ENCODE data around the gene DUS1L. TPM values are rescaled to one million over a fixed set of nuclear protein-coding genes. Genes with fewer than 3 reads are reported as not detected.

DUS1L gene
- total RNA-seq, 1 experiment from 2014 or later, result 129 TPM

- Mint-ChIP-seq H3K27me3 (ENCODE audit: insufficient read depth, unreplicated experiment) (no peaks in the 10 kb centered on the region), H3K36me3 (ENCODE audit: insufficient read depth, unreplicated experiment) (peaks cover 62% of the 10 kb centered on the region), H3K4me1 (ENCODE audit: low read depth, unreplicated experiment) (no peaks in the 10 kb centered on the region), H3K27ac (ENCODE audit: unreplicated experiment) (no peak overlapping the region), H3K9me3 (ENCODE audit: unreplicated experiment) (no peaks in the 10 kb centered on the region), H3K4me3 (ENCODE audit: unreplicated experiment) (no peak overlapping the region)
- ChIA-PET CTCF (no interaction called here), POLR2A (no interaction called here)
- BruUV-seq (replicated peaks), result no TSS peak
- DNase-seq, result no peak
- no peak overlapping the region for H3K4me3 ChIP-seq (ENCODE audit: low read depth, low read length)
- no peaks in the 10 kb centered on the region; the same call in 1 of the 2 replicates for H3K36me3 ChIP-seq (ENCODE audit: control insufficient read depth, insufficient read depth, low read length)
- H3K9me3 ChIP-seq, result no peaks in the 10 kb centered on the region
- no peaks in the 10 kb centered on the region for H3K27me3 ChIP-seq (replicated peaks; ENCODE audit: control insufficient read depth, insufficient read depth, low read length)
- no peak for TF ChIP-seq CTCF (IDR thresholded peaks at IDR 0.05; ENCODE audit: insufficient read depth in 1 of 2, low read depth in 1 of 2, low read length in 1 of 2, severe bottlenecking in 1 of 2, unreplicated experiment in 1 of 2)
- intact Hi-C loops (cut with micrococcal nuclease; ENCODE audit: unreplicated experiment), result no loop called here
- peaks cover 9% of the 10 kb centered on the region for H3K4me1 ChIP-seq
Observed at GRCh38 chr17:82018152-82018988, 47.2 kb downstream of the DUS1L start.

GRCh38 chr17:82017612-82018151 lies 47.9 kb downstream of the DUS1L start:
- no peaks in the 10 kb centered on the region for H3K4me1 Mint-ChIP-seq (ENCODE audit: low read depth, unreplicated experiment)
- H3K4me1 ChIP-seq, result peaks cover 11% of the 10 kb centered on the region
- H3K4me3 ChIP-seq (ENCODE audit: low read depth, low read length), result no peak overlapping the region
- POLR2A ChIA-PET, result no interaction called here
- BruUV-seq (replicated peaks), result no TSS peak
- no peaks in the 10 kb centered on the region; the same call in 1 of the 2 replicates for H3K36me3 ChIP-seq (ENCODE audit: control insufficient read depth, insufficient read depth, low read length)
- no peak overlapping the region for H3K27ac Mint-ChIP-seq (ENCODE audit: unreplicated experiment)
- intact Hi-C loops (cut with micrococcal nuclease; ENCODE audit: unreplicated experiment), result no loop called here
- H3K27me3 Mint-ChIP-seq (ENCODE audit: insufficient read depth, unreplicated experiment), result no peaks in the 10 kb centered on the region
- CTCF ChIA-PET, result no interaction called here
- H3K27me3 ChIP-seq (replicated peaks; ENCODE audit: control insufficient read depth, insufficient read depth, low read length), result no peaks in the 10 kb centered on the region
- no peak for DNase-seq
- H3K9me3 ChIP-seq, result no peaks in the 10 kb centered on the region
- H3K9me3 Mint-ChIP-seq (ENCODE audit: unreplicated experiment), result no peaks in the 10 kb centered on the region
- H3K4me3 Mint-ChIP-seq (ENCODE audit: unreplicated experiment), result no peak overlapping the region
- TF ChIP-seq CTCF (IDR thresholded peaks at IDR 0.05; ENCODE audit: insufficient read depth in 1 of 2, low read depth in 1 of 2, low read length in 1 of 2, severe bottlenecking in 1 of 2, unreplicated experiment in 1 of 2), result no peak
- H3K36me3 Mint-ChIP-seq (ENCODE audit: insufficient read depth, unreplicated experiment), result peaks cover 56% of the 10 kb centered on the region

- no peaks in the 10 kb centered on the region for H3K9me3 Mint-ChIP-seq (ENCODE audit: unreplicated experiment)
- intact Hi-C loops (cut with micrococcal nuclease; ENCODE audit: unreplicated experiment), result no loop called here
- no peak overlapping the region for H3K4me3 Mint-ChIP-seq (ENCODE audit: unreplicated experiment)
- H3K4me1 Mint-ChIP-seq (ENCODE audit: low read depth, unreplicated experiment), result no peaks in the 10 kb centered on the region
- Histone ChIP-seq H3K4me3 (ENCODE audit: low read depth, low read length) (no peak overlapping the region), H3K9me3 (no peaks in the 10 kb centered on the region), H3K27me3 (replicated peaks; ENCODE audit: control insufficient read depth, insufficient read depth, low read length) (no peaks in the 10 kb centered on the region), H3K4me1 (peaks cover 11% of the 10 kb centered on the region), H3K36me3 (ENCODE audit: control insufficient read depth, insufficient read depth, low read length) (no peaks in the 10 kb centered on the region; the same call in 1 of the 2 replicates)
- DNase-seq, result no peak
- ChIA-PET POLR2A (no interaction called here), CTCF (no interaction called here)
- TF ChIP-seq CTCF (IDR thresholded peaks at IDR 0.05; ENCODE audit: insufficient read depth in 1 of 2, low read depth in 1 of 2, low read length in 1 of 2, severe bottlenecking in 1 of 2, unreplicated experiment in 1 of 2), result no peak
- H3K27ac Mint-ChIP-seq (ENCODE audit: unreplicated experiment), result no peak overlapping the region
- H3K27me3 Mint-ChIP-seq (ENCODE audit: insufficient read depth, unreplicated experiment), result no peaks in the 10 kb centered on the region
- no TSS peak for BruUV-seq (replicated peaks)
- peaks cover 49% of the 10 kb centered on the region for H3K36me3 Mint-ChIP-seq (ENCODE audit: insufficient read depth, unreplicated experiment)
Observed at GRCh38 chr17:82016875-82017459, 48.6 kb downstream of the DUS1L start.
